Right renal pelvis (tissue), 4 donors: ENCODE data around the gene RNF207. TPM values are rescaled to one million over a fixed set of nuclear protein-coding genes. Genes with fewer than 3 reads are reported as not detected.

ENCODE experiments used
- DNase-seq, 4 donors: peaks; one replicate each; pipeline ENCODE4 v3.0.0-alpha.2; 2013; ENCODE audit warnings: low read depth in 4 of 4, low spot score in 3 of 4, missing footprints in 1 of 4
- polyA plus RNA-seq, 4 donors: library from polyadenylated mRNA; unstranded; fragments of 120-200 nt; gene quantifications; one replicate each; pipeline ENCODE4 v1.2.1, GENCODE V29; 2013; ENCODE audit not compliant: insufficient read length in 4 of 4

Gene RNF207, protein sequence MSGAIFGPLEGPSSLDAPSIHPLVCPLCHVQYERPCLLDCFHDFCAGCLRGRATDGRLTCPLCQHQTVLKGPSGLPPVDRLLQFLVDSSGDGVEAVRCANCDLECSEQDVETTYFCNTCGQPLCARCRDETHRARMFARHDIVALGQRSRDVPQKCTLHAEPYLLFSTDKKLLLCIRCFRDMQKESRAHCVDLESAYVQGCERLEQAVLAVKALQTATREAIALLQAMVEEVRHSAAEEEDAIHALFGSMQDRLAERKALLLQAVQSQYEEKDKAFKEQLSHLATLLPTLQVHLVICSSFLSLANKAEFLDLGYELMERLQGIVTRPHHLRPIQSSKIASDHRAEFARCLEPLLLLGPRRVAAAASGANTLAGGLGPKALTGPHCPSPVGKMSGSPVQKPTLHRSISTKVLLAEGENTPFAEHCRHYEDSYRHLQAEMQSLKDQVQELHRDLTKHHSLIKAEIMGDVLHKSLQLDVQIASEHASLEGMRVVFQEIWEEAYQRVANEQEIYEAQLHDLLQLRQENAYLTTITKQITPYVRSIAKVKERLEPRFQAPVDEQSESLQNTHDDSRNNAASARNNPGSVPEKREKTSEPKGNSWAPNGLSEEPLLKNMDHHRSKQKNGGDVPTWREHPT
- 10 to 100 TPM; 21.4 to 26.4 (median 23.0) TPM for polyA plus RNA-seq

DNA sequence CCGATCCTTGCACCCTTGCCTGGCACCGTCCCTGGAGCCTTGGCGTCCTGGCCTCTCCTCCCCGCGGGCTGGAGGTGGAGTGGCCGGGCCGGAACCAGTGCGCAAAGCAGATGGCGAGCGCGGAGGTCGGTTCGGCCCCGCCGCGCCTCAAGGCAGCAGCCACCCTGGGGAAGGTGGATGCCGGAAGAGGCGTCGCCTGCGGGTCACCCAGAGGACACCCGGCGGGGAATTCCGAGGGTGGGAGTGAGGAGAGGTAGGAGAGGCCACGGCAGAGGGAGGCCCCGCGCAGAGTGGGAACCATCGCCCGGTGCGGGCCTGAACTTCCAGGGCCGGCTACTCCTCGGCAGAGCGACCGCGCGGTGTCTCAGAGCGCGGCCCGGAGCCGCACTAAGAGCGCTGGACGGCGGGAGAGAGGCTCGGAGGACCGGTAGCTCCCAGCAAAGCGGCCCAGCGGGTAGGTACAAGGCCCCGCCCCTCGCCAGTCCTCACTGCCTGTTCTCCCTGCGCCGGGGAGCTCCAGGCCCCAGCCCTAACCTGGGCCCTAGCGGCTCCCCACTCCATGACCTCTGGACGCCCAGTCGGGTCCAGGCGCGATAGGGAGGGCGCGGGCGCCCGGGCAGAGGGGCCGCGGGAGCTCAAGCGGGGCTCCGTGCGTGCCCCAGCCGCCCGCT lies at the start of gene RNF207:
TSS of gene RNF207 (plus strand) at position 271 of the 671 bp plus-strand sequence. CDS start 417 bp downstream, outside the sequence.
- DNase-seq: peak in 2 of 4 donors; percentile 54 to 58

DNA sequence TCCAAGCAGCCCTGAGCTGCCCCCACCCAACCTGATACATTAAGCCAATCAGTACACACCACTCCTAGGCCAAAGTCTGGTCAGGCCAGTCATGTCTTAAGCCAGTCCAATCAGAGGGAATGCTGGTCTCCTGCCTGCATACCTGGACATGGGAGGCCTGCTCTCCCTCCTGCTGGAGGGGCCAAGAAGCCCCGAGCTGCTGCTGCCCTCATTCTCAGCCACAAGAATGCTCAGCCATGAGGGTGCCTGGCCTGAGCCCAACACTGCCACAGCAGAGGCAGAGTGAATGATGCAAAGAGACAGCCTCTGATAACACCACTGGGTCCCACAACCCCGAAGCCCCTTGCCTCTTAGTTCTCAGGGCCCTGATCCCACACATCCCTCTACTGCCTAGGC lies 48.8 kb upstream of the RNF207 start:
- no peak for DNase-seq

DNA sequence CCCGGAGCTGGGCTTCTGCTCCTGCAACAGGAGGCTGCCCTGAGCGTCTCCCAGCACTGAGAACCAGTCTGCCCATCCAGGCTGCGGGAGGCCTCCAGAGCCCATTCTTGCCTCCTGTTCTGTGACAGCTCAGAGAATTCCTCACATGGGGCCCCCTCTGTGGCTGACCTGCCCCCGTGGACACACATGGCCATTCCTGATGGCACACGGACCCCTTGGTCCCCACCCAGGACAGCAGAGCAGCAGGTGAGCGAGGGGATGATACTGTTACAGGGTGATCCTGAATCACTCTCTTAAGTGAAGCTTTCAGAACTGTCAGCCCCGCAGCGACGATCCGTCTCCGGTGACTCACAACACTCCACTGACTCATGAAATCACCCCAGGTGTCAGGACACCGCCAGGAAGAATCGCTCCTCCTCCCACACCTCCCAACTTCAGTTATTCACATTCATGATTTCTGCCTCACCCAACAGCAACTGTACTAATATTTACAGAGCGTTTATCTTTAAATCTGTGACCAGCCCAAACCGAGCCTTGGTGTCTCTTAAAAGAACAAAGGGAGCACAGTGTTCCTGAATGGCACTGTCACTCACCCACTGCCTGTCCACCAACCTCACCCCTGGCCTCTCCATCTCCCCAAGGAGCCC lies 48.3 kb upstream of the RNF207 start:
- DNase-seq: no peak

DNA sequence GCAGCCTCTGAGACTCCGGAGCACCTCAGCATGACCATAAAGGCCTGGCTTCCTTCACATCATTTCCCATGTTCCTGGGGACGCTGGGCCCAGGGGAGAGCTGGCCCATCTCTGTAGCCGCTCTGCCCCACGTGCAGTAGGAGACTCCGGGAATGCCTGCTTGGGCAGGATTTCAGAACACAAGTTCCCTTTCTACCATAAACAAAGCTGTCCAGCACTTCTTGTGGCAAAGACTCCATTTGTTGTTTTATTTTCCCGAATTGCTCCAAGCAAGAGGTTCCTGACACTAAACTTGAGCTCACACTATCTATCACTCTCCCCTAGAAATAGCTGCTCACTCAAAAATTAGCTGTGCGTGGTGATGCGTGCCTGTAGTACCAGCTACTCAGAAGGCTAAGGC lies 47.7 kb upstream of the RNF207 start:
- DNase-seq: no peak

DNA sequence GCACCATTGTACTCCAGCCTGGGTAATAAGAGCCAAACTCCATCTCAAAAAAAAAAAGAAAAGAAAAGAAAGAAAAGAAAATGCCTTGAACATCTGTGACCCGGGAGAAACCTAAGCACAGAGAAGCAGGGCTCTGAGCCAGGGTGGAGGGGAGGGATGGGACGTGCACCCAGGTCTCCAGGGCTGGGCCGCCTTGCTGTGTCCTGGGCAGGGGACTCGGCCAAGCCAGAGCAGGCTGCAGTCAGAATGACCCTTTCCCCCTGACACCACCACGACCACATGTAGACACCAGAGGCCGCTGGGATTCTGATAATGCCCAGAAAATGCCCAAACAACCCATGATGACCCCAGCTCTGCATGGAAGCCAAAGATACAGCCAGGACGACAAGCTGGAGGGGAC lies 43.6 kb upstream of the RNF207 start:
- DNase-seq: no peak

DNA sequence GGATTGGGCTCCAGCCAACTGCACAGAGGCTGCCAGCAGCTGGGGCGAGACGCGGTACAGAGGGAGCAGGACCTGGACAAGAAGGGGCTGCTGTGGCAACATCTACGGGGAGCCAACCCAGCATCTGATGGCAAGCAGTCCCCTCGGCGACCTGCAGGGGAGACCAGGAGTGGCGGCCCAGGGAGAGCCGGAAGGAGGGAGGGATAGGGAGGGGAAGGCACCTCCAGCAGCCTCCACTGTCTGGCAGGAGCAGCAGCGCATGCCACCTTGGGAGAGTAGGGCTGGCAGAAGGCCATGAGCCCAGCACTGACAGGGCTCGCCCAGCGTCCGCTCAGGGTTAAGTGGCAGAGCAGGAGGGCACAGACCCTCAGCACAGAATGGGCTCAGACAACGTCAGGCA lies 43.1 kb upstream of the RNF207 start:
- DNase-seq: no peak

DNA sequence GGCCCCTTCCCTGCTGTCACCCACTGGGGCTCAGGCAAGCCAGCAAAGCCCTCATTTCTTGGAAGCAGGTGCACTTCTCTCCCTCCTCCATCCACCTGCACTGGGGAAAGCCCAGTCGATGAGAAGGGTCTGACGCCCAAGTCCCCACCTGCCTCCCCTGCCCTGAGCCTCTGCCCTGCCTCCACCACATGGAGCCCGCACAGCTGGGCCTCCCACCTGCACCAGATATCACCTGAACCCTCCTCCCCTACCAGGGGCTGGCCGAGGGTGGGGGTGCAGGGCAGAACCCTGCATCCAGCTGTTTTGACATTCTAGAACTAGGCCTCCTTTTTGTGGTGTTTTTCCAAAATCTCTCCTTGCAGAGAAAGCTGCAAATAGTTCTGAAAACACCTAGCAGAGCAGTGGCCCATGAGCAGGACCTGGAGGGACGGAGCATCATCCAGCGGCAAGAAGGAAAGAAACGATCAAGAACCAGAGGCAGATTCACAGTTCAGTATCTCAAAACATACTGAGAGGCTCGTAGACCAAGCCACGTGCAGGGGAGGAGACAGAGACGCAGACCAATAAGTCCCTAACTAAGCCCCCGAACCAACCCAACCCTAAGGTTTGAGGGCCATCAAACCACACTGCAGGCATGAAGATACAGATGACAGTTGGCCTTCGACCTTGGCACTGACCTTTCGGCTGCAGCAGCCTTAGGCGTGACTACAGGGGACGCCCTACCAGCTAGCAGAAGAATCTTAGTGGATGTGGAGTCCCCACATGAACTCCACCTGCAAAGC lies 42.5 kb upstream of the RNF207 start:
- DNase-seq: no peak

DNA sequence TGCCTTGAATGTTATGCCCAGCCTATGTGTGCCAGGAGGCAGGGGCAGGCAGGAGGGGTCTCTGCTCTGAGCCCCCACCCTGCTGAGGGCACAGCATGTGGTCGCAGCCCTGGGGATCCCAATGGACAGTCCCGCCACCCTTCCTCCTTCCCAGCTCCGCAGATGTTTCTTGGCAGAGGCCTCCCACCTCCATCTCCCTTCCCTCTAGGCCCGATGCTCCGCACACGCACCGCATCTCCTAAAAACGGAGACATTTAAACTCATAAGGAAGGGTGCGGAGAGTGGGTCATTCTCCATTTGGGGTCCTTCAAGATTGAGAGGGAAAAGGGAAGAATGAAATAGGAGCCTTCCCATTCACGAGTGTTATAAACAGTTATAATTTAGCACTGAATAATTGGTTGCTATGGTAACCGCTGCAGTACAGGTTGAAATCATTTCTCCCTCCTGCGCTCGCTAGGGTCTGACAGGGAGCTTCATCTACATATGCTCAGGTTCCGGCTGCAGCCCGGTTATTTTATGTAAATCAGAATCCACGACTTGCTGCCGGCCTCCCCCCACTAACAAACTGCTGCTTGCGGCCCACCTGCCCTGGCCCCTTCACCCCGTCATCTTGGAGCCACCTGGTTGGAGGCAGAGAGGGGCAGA lies 41.8 kb upstream of the RNF207 start:
- no peak for DNase-seq

DNA sequence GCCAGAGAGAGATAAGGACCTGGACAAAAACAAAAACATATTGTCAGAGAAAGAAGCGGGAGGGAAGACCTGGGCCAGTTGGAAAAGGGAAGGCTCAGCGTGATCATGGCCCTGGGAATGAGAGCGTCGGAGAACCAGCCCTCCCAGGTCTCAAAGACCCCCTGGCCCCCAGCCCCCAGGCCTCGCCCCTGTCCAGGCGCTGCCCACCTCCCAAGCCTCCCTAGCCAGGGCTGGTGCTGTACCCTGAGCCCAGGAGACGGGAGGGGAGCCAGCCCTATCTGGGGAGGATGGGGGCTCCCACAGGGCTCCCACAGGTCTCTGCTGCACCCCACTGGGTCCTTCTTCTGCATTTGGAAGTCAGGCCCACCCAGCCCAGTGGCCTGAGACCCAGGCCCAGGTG lies 40.9 kb upstream of the RNF207 start:
- no peak for DNase-seq

DNA sequence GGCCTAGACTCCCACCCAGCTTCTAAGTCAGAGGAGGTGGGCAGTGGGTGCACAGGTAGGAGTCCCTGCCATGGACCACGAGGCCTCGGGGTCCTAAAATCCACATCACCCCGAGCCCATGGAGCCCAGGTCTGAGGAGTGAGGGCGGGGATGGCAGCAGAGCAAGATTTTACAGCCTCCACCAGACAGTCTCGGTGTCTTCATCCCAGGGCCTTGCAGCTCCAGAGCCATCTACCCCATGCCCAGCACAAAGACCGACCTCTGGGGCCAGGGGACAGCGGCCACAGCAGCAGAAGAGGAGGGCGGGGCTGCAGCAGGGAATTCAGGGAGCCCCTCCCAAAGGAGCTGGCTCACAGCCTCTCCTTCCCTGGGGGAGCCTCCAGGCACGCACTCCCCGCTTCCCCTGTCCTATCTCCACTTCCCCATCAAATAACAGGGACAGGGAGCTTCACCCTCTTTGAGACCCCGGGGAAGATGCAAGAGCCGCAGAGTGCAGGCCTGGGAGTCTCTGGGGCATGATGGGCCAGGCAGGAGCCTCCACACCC lies 40.4 kb upstream of the RNF207 start:
- DNase-seq: no peak

DNA sequence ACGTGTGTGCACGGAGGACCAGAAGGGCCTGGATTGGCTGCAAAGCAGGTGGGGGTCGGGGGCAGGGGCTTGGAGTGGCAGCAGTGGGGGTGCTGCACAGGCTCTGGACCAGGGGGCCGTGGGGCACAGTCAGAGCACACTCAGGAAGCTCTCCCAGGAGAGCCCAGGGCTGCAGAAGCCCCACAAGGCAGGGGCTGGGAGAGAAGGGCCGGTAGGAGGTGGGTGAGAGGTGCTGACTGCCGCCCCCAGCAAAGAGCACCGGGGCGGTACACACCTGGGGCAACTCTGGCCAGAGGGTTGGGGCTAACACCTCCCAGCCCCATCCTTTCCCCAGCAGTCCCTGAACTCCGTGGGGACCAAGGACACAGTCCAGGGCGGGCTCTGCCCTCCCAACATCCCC lies 39.7 kb upstream of the RNF207 start:
- no peak for DNase-seq

DNA sequence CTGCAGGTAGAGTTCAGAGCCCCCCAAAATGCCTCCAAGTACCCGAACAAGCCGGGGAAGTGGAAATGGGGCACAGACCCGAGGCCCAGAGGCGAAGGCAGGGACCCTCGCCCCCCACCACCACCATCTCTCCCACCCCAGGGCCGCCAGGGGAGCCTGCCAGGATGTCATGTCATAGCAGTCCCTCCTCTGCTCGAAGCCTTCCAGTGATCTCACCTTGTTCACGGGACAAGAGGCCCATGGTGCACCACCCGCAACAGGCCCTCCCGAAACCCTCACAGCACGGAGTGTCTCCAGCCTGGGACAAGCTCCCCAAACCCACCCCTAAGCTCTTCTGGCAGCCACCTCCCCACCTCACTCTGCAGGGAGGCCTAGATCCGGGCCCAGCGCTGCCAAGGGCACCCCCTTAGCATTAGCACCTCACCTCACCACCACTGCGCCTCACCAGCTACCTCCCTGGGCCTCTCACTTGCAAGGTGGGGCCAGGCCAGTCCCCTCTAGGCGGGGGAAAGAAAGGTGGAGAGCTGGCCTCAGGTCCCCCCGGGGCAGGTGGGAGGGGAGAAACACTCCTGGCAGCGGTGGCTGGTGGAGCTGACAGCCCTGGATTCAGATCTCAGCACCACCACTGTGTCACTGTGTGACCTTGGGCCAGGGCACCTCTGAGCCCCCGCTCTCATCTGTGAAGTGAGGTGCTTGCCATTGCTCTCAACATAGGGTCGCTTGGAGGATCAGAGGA lies 39.1 kb upstream of the RNF207 start:
- no peak for DNase-seq

DNA sequence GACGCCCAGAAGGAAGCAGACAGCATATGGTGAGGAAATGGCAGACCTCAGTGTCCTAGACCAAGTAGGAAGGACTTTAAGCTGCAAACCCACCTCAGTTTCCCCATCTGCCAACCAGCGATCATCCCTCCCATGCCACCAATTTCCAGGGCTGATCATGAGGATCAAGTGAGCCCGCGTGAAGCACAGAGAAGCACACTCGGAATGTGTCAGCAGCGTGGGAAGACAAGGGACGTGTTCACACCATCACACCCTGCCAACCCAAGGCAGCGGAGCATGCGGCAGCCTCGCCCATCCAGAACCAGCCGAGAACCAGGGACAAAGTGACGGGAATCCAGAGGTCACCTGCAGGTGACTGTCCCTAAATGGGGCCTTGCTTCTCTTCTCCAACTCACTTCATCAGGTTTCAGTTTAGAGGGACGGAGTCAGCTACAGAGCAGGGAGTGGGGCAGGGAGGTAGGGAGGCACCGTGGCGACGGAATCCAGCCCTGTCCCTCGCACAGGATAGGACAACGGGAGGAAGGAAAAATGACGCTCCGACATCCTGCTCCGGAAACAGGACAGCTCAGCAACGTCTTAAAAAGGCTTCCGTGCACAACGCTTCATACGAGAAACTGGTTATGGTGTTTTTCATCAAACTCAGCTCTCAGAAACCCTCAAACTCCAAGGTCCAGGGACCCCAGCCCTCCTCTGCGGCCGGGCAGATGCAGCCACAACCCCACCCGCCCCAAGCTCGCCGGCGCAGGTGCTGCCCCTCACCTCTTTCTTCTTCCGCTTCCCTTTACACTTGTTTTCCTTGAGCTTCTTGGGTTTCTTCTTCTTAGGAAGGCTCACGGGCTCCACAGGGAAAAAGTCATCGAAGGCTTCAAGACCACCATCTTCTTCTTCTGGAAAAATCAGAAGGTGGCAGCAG lies 38.3 kb upstream of the RNF207 start:
- DNase-seq: no peak

DNA sequence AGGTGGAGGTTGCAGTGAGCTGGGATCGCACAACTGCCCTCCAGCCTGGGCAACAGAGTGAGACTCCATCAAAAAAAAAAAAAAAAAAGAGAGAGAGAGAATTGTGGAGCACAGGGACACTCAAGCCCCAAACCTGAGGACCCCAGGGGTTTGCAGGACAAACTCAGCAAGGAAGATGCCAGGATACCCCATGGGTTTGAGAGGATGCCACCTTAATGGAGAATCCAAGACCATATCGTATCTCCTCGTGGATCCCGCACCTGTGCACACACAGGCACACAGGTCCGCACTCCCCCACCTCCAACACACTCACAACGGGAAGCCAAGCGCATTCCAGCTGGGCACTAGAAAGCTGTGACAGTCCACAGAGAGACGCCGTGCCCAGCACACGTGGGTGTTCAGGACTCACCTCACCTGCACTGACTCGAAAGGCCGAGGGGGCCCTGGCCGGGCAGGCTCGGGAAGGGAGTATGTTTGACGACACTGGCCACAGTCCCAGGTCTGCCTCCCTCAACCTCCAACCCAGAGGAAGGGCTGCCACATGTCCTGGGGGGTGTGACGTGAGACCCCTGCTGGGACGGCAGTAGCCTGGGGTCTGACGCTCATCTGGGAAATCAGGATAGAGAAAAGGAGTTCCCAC lies 36.9 kb upstream of the RNF207 start:
- DNase-seq: no peak

DNA sequence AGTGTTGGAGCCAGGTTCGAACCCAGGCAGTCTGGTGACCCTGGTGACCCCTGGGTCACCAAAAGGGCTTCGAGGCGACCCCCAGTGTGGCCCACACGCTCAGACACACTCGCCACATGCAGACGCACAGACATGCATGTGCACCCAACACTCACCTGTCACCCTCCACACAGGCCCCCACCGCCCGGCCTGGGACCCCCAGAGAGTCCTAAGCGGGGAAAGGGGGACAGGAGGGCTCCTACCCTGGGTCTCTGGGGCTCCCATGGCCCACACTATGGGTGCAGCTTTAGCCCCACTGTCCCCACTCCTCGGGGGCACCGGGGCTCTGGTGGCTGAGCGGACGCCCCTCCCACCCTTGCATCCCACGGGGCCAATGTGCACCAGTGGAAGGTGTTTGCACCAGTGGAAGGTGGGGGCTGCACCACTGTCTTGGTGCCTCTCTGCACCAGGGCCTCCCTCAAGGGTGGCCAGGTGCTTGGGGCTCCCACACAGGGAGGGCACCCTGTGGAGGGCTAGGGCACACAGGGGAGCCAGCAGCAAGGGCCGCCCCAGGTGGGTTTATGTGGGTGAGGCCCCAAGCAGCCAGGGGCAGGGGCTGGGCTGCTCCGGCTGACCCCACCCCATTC lies 35.7 kb upstream of the RNF207 start:
- no peak for DNase-seq

DNA sequence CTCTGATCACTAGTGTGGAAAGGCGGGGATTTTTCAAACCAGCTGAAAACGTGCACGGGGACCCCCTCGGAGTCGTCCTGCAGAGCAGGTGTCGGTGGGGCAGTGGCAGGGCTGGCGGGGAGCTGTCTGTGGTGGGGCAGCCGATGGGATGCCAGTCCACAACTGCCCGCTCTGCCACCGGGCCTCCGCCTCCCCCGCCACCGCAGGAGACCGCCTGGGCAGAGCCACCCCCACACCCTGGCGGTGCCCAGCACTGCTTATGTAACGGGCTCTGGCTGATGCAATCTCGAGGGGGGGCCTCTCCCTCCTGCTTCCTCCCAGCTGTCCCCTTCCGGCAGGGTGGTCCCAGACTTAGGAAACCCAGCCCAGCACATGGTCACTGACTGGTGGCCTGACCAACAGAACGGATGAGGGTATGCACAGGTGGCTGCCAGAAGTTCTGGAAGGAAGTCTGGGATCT lies 35.1 kb upstream of the RNF207 start:
- DNase-seq: no peak
